ENCODE measurements around the gene SEPHS1.

DNA sequence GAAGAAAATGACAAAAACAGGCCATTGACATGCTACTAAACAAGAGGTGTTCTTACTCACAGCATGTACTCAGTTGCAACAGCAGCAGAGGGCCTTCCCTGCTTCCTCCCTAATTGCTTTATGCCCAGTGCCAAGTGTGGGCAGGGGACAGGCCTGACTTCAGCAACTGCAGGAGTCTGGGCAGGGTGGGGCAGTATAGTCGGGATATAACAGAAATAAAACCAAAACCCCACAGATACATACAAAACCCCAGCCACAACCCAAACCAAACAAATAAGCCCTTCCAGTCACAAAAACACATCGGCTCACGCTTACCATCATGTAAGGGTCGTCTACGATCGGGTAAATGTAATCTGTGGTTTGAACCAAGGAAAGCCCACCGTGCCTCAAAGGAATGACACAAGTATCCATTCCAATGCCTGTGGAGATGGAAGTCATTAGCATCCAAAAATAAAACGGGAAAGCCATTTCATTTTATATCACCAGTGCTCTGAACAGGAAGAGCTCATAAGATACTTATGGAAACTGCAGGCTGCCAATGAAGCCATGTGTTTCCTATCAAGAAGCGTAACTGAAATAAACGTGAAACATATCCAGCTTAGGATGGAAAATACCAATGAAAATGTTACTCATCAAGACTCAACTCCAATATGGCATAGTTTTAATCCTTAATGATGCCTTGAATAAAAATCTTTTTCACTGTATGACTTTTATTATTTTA, 9.5 kb downstream of the SEPHS1 start:
- TF ChIP-seq EZH2 (IDR thresholded peaks at IDR 0.05; ENCODE audit: borderline replicate concordance, low read depth, low read length, poor library complexity, severe bottlenecking): no peak
- TF ChIP-seq, protein P1, sequence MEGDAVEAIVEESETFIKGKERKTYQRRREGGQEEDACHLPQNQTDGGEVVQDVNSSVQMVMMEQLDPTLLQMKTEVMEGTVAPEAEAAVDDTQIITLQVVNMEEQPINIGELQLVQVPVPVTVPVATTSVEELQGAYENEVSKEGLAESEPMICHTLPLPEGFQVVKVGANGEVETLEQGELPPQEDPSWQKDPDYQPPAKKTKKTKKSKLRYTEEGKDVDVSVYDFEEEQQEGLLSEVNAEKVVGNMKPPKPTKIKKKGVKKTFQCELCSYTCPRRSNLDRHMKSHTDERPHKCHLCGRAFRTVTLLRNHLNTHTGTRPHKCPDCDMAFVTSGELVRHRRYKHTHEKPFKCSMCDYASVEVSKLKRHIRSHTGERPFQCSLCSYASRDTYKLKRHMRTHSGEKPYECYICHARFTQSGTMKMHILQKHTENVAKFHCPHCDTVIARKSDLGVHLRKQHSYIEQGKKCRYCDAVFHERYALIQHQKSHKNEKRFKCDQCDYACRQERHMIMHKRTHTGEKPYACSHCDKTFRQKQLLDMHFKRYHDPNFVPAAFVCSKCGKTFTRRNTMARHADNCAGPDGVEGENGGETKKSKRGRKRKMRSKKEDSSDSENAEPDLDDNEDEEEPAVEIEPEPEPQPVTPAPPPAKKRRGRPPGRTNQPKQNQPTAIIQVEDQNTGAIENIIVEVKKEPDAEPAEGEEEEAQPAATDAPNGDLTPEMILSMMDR (conservative IDR thresholded peaks at IDR 0.05; ENCODE audit: low read depth, low read length): no peak
